ENCODE measurements around the gene SPATS2.

DNA sequence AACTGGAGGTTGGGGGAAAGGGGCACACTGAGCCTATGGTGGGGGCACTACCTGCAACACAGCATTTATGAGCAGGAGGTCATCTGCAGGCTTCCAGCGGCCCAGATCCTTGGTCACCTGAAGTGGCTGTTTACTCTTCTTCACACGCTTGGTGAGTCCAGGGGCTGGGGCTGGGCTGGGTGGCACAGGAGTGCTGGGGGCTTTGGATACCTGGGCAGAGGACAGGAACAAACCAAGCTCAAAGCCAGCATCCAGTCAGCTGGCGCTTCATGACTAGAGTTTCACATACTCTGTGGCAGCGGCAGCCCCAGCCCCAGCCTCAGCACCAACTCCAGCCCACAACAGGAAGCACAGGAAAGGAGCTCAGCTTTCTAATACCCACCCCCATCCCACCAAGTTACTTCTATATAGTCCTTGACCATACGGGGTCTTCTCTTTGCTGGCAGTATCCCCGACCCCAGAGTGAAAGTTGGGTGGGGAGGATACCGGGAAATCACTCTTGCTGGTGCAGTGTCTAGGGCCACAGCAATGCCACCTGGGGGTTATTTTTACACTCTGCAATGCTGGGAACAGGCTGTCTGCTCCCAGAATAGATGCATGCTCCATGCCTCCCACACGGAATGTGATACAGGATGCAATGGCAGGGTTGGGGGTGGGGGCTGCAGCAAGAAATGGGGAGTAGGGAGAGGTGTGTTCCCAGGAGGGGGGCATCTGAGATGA is 197.6 kb downstream of the SPATS2 start:
- TF ChIP-seq BHLHE40 (IDR thresholded peaks at IDR 0.05; ENCODE audit: borderline replicate concordance) (no peak), SP1 (IDR thresholded peaks at IDR 0.05) (no peak), FOXK2 (IDR thresholded peaks at IDR 0.05) (no peak), SUZ12 (IDR thresholded peaks at IDR 0.05) (no peak), FOXM1 (IDR thresholded peaks at IDR 0.05; ENCODE audit: borderline replicate concordance) (no peak), TARDBP (IDR thresholded peaks at IDR 0.05) (no peak), ELF4 (IDR thresholded peaks at IDR 0.05) (no peak), CTBP1 (IDR thresholded peaks at IDR 0.05; ENCODE audit: borderline replicate concordance) (no peak), NFRKB (IDR thresholded peaks at IDR 0.05) (no peak), LEF1 (IDR thresholded peaks at IDR 0.05; ENCODE audit: borderline replicate concordance) (no peak), HDGF (IDR thresholded peaks at IDR 0.05; ENCODE audit: borderline replicate concordance) (no peak), ZNF384 (IDR thresholded peaks at IDR 0.05) (no peak), FOXA1 (IDR thresholded peaks at IDR 0.05) (no peak)
- TF ChIP-seq, protein P1, sequence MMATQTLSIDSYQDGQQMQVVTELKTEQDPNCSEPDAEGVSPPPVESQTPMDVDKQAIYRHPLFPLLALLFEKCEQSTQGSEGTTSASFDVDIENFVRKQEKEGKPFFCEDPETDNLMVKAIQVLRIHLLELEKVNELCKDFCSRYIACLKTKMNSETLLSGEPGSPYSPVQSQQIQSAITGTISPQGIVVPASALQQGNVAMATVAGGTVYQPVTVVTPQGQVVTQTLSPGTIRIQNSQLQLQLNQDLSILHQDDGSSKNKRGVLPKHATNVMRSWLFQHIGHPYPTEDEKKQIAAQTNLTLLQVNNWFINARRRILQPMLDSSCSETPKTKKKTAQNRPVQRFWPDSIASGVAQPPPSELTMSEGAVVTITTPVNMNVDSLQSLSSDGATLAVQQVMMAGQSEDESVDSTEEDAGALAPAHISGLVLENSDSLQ (IDR thresholded peaks at IDR 0.05): no peak

Data from HEK293T (cell line).